Measurements from ENCODE around the gene ADAM29.

ADAM29 gene

GRCh38 chr4:174912919-174913543 is 5.1 kb upstream of the ADAM29 start:
- Histone ChIP-seq H2AFZ (ENCODE audit: low read length, unreplicated experiment) (no peak overlapping the region), H3K27me3 (ENCODE audit: insufficient read depth, low read length) (no peaks in the 10 kb centered on the region), H3K27ac (ENCODE audit: low read depth, low read length) (no peak overlapping the region), H3K79me2 (ENCODE audit: control insufficient read depth, insufficient read depth, low read length, unreplicated experiment) (no peaks in the 10 kb centered on the region), H3K36me3 (ENCODE audit: insufficient read depth, low read length) (no peaks in the 10 kb centered on the region), H3K4me3 (ENCODE audit: low read depth, low read length) (no peak overlapping the region), H3K4me1 (ENCODE audit: control insufficient read depth, insufficient read depth, low read length, unreplicated experiment) (no peaks in the 10 kb centered on the region)

GRCh38 chr4:174919886-174920423 is 1.8 kb downstream of the ADAM29 start:
- Histone ChIP-seq H3K79me2 (ENCODE audit: control insufficient read depth, insufficient read depth, low read length, unreplicated experiment) (no peaks in the 10 kb centered on the region), H3K27me3 (ENCODE audit: insufficient read depth, low read length) (no peaks in the 10 kb centered on the region), H3K27ac (ENCODE audit: low read depth, low read length) (no peak overlapping the region), H3K4me3 (ENCODE audit: low read depth, low read length) (no peak overlapping the region), H2AFZ (ENCODE audit: low read length, unreplicated experiment) (no peak overlapping the region), H3K4me1 (ENCODE audit: control insufficient read depth, insufficient read depth, low read length, unreplicated experiment) (peaks cover 1% of the 10 kb centered on the region), H3K36me3 (ENCODE audit: insufficient read depth, low read length) (no peaks in the 10 kb centered on the region)

- no peak overlapping the region for H3K4me3 ChIP-seq (ENCODE audit: low read depth, low read length)
- H3K79me2 ChIP-seq (ENCODE audit: control insufficient read depth, insufficient read depth, low read length, unreplicated experiment) = no peaks in the 10 kb centered on the region
- H3K36me3 ChIP-seq (ENCODE audit: insufficient read depth, low read length) = no peaks in the 10 kb centered on the region
- no peak overlapping the region for H2AFZ ChIP-seq (ENCODE audit: low read length, unreplicated experiment)
- no peak overlapping the region for H3K27ac ChIP-seq (ENCODE audit: low read depth, low read length)
- no peaks in the 10 kb centered on the region for H3K27me3 ChIP-seq (ENCODE audit: insufficient read depth, low read length)
- peaks cover 8% of the 10 kb centered on the region for H3K4me1 ChIP-seq (ENCODE audit: control insufficient read depth, insufficient read depth, low read length, unreplicated experiment)
Observed at GRCh38 chr4:174926958-174927357, 8.8 kb downstream of the ADAM29 start.

DNA sequence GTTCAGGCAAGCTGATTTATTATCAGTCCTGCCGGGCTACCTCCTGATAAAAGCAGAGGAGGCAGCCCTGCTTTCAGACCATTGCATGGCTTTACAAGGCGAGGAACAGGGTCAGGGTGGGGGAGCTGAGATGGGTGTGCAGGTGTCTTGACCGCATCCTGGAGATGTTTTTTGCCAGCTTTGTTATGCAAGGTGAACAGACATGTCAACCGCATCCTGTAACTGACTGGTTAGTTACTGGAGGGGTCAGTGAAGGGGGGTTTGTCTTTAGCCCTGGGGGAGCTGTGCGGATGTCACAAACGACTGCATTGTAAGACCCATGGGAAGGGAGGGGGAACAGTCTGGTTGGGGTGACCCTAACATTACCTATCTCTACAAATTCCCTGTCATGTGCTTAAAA is 10.0 kb downstream of the ADAM29 start:
- Histone ChIP-seq H3K27ac (ENCODE audit: low read depth, low read length) (no peak overlapping the region), H2AFZ (ENCODE audit: low read length, unreplicated experiment) (no peak overlapping the region), H3K4me3 (ENCODE audit: low read depth, low read length) (no peak overlapping the region), H3K79me2 (ENCODE audit: control insufficient read depth, insufficient read depth, low read length, unreplicated experiment) (no peaks in the 10 kb centered on the region), H3K4me1 (ENCODE audit: control insufficient read depth, insufficient read depth, low read length, unreplicated experiment) (peaks cover 11% of the 10 kb centered on the region), H3K36me3 (ENCODE audit: insufficient read depth, low read length) (no peaks in the 10 kb centered on the region), H3K27me3 (ENCODE audit: insufficient read depth, low read length) (no peaks in the 10 kb centered on the region)

DNA sequence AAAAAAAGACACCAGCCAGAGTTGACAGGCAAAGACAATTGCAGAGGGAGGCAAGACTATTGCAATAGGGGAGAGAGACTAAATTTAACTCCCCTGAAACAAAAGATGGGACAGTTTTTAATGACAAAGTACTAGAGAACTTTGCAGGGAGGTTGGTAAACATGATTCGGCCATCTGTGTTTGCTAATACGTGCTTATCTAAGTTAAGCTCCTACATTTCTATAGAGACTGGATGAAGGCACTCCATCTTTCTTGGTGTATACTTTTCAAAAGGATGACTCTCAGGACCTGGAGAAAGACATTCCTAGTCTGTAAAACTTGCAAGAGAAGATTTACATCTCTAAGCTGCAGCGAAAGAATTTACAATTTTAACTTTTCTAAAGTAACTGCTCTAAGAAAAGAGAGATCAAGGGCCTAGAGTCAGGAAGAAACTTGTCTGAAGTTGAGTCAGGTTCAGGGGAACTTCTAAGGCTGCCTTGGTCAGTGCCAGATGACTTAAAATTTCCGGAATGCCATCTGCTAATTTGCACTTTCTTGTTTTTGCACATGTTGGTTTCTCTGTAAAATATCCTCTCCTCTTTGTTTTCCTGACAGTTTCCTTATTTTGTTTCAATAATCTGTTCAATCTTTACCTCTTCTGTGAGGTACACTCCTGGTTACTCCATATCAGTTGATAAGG is 10.6 kb downstream of the ADAM29 start:
- Histone ChIP-seq H3K79me2 (ENCODE audit: control insufficient read depth, insufficient read depth, low read length, unreplicated experiment) (no peaks in the 10 kb centered on the region), H3K27ac (ENCODE audit: low read depth, low read length) (no peak overlapping the region), H3K27me3 (ENCODE audit: insufficient read depth, low read length) (no peaks in the 10 kb centered on the region), H2AFZ (ENCODE audit: low read length, unreplicated experiment) (no peak overlapping the region), H3K4me3 (ENCODE audit: low read depth, low read length) (no peak overlapping the region), H3K36me3 (ENCODE audit: insufficient read depth, low read length) (no peaks in the 10 kb centered on the region), H3K4me1 (ENCODE audit: control insufficient read depth, insufficient read depth, low read length, unreplicated experiment) (peaks cover 12% of the 10 kb centered on the region)

GRCh38 chr4:174929346-174929745 is 11.2 kb downstream of the ADAM29 start:
- peaks cover 12% of the 10 kb centered on the region for H3K4me1 ChIP-seq (ENCODE audit: control insufficient read depth, insufficient read depth, low read length, unreplicated experiment)

GRCh38 chr4:174930895-174931294 is 12.7 kb downstream of the ADAM29 start:
- no peaks in the 10 kb centered on the region for H3K27me3 ChIP-seq (ENCODE audit: insufficient read depth, low read length)
- H3K4me1 ChIP-seq (ENCODE audit: control insufficient read depth, insufficient read depth, low read length, unreplicated experiment) = peaks cover 4% of the 10 kb centered on the region
- H2AFZ ChIP-seq (ENCODE audit: low read length, unreplicated experiment) = no peak overlapping the region
- no peaks in the 10 kb centered on the region for H3K79me2 ChIP-seq (ENCODE audit: control insufficient read depth, insufficient read depth, low read length, unreplicated experiment)
- no peaks in the 10 kb centered on the region for H3K36me3 ChIP-seq (ENCODE audit: insufficient read depth, low read length)
- H3K4me3 ChIP-seq (ENCODE audit: low read depth, low read length) = no peak overlapping the region
- H3K27ac ChIP-seq (ENCODE audit: low read depth, low read length) = no peak overlapping the region

More at GRCh38 chr4:174929346-174929745, 11.2 kb downstream of the ADAM29 start:
- no peak overlapping the region for H3K27ac ChIP-seq (ENCODE audit: low read depth, low read length)
- no peak overlapping the region for H2AFZ ChIP-seq (ENCODE audit: low read length, unreplicated experiment)
- no peak overlapping the region for H3K4me3 ChIP-seq (ENCODE audit: low read depth, low read length)
- H3K79me2 ChIP-seq (ENCODE audit: control insufficient read depth, insufficient read depth, low read length, unreplicated experiment) = no peaks in the 10 kb centered on the region
- H3K36me3 ChIP-seq (ENCODE audit: insufficient read depth, low read length) = no peaks in the 10 kb centered on the region
- no peaks in the 10 kb centered on the region for H3K27me3 ChIP-seq (ENCODE audit: insufficient read depth, low read length)

GRCh38 chr4:174933083-174933482 is 14.9 kb downstream of the ADAM29 start:
- H2AFZ ChIP-seq (ENCODE audit: low read length, unreplicated experiment) = peak overlapping the region; percentile 97
- no peak overlapping the region for H3K27ac ChIP-seq (ENCODE audit: low read depth, low read length)
- H3K4me3 ChIP-seq (ENCODE audit: low read depth, low read length) = peak overlapping the region; percentile 58; the same call in 1 of the 2 replicates
- no peaks in the 10 kb centered on the region for H3K79me2 ChIP-seq (ENCODE audit: control insufficient read depth, insufficient read depth, low read length, unreplicated experiment)
- peaks cover 3% of the 10 kb centered on the region for H3K4me1 ChIP-seq (ENCODE audit: control insufficient read depth, insufficient read depth, low read length, unreplicated experiment)
- no peaks in the 10 kb centered on the region for H3K36me3 ChIP-seq (ENCODE audit: insufficient read depth, low read length)
- H3K27me3 ChIP-seq (ENCODE audit: insufficient read depth, low read length) = no peaks in the 10 kb centered on the region

DNA sequence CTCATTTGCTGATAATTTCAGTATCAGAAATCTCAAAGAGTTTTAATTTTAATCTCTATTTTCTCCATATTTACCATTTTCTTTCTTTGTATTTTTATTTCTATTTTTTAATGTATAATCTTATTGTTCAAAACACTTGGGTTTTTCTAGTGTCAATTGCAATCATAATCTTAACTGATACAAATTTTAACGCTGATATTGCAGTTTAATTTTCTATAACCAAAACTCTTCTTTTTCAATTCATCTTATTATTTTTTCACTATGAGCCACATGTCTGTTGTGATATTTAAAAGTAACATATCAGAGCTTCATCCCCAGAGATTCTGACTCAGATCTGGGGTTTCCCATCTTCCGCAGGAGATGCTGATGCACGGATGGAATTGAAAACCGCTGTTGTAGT is 16.2 kb downstream of the ADAM29 start:
- H3K4me3 ChIP-seq (ENCODE audit: low read depth, low read length) = no peak overlapping the region
- peaks cover 3% of the 10 kb centered on the region for H3K4me1 ChIP-seq (ENCODE audit: control insufficient read depth, insufficient read depth, low read length, unreplicated experiment)
- no peaks in the 10 kb centered on the region for H3K36me3 ChIP-seq (ENCODE audit: insufficient read depth, low read length)
- no peaks in the 10 kb centered on the region for H3K27me3 ChIP-seq (ENCODE audit: insufficient read depth, low read length)
- no peaks in the 10 kb centered on the region for H3K79me2 ChIP-seq (ENCODE audit: control insufficient read depth, insufficient read depth, low read length, unreplicated experiment)
- no peak overlapping the region for H2AFZ ChIP-seq (ENCODE audit: low read length, unreplicated experiment)
- no peak overlapping the region for H3K27ac ChIP-seq (ENCODE audit: low read depth, low read length)

DNA sequence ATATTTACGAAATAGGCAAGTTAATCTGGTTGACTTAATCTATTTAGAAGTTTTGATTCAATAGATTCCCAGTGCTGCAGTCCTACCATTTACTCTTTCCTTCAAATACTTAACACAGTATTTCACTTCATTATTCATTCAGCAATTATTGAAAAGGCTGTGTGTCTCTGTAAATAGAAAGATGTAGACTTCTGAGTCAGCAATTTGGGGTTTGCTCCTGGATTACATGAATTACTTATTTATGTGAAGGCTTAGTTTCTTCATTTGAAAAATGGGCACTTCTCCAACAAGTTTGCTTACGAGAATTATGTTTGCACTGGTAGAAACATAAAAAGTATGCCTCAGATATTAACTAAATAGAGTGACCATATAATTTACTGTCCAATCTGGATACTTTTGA is 17.4 kb downstream of the ADAM29 start:
- Histone ChIP-seq H3K36me3 (ENCODE audit: insufficient read depth, low read length) (no peaks in the 10 kb centered on the region), H2AFZ (ENCODE audit: low read length, unreplicated experiment) (no peak overlapping the region), H3K4me1 (ENCODE audit: control insufficient read depth, insufficient read depth, low read length, unreplicated experiment) (peaks cover 3% of the 10 kb centered on the region), H3K27ac (ENCODE audit: low read depth, low read length) (no peak overlapping the region), H3K27me3 (ENCODE audit: insufficient read depth, low read length) (no peaks in the 10 kb centered on the region), H3K79me2 (ENCODE audit: control insufficient read depth, insufficient read depth, low read length, unreplicated experiment) (no peaks in the 10 kb centered on the region), H3K4me3 (ENCODE audit: low read depth, low read length) (no peak overlapping the region)

GRCh38 chr4:174940002-174940401 is 21.8 kb downstream of the ADAM29 start:
- H3K4me1 ChIP-seq (ENCODE audit: control insufficient read depth, insufficient read depth, low read length, unreplicated experiment) = no peaks in the 10 kb centered on the region
- H3K27me3 ChIP-seq (ENCODE audit: insufficient read depth, low read length) = no peaks in the 10 kb centered on the region
- H3K4me3 ChIP-seq (ENCODE audit: low read depth, low read length) = no peak overlapping the region
- no peak overlapping the region for H2AFZ ChIP-seq (ENCODE audit: low read length, unreplicated experiment)
- H3K27ac ChIP-seq (ENCODE audit: low read depth, low read length) = no peak overlapping the region
- no peaks in the 10 kb centered on the region for H3K79me2 ChIP-seq (ENCODE audit: control insufficient read depth, insufficient read depth, low read length, unreplicated experiment)
- H3K36me3 ChIP-seq (ENCODE audit: insufficient read depth, low read length) = no peaks in the 10 kb centered on the region

Data from ACC112 (cell line).